HEK293T (cell line): ENCODE results near the gene UTP3.
"Not testable (repeated sequence)": the region's sequence is repeated elsewhere in the genome, so short reads cannot be mapped to it uniquely, and the experiment has no call there.

ENCODE experiments used
- ARNT ChIP-seq: fragments of 450-650 bp; IDR thresholded peaks from 2 replicates; pipeline ENCODE4 v1.6.1; 2017; ENCODE audit warnings: mild to moderate bottlenecking
- BHLHE40 ChIP-seq: fragments of 450-650 bp; IDR thresholded peaks from 2 replicates; pipeline ENCODE4 v1.6.1; 2016; ENCODE audit warnings: mild to moderate bottlenecking, moderate library complexity, borderline replicate concordance
- ELF4 ChIP-seq: fragments of 450-650 bp; IDR thresholded peaks from 2 replicates; pipeline ENCODE4 v1.6.1; 2017; ENCODE audit warnings: antibody characterized with exemption
- FOXA1 ChIP-seq: fragments of 450-650 bp; IDR thresholded peaks from 2 replicates; pipeline ENCODE4 v1.6.1; 2016; ENCODE audit warnings: mild to moderate bottlenecking
- FOXK2 ChIP-seq: fragments of 450-650 bp; IDR thresholded peaks from 2 replicates; pipeline ENCODE4 v1.6.1; 2016; ENCODE audit warnings: mild to moderate bottlenecking
- FOXM1 ChIP-seq: fragments of 450-650 bp; IDR thresholded peaks from 2 replicates; pipeline ENCODE4 v1.6.1; 2017; ENCODE audit warnings: mild to moderate bottlenecking, borderline replicate concordance
- HDGF ChIP-seq: fragments of 450-650 bp; IDR thresholded peaks from 2 replicates; pipeline ENCODE4 v1.6.1; 2017; ENCODE audit warnings: antibody characterized with exemption, borderline replicate concordance
- NFRKB ChIP-seq: fragments of 450-650 bp; IDR thresholded peaks from 2 replicates; pipeline ENCODE4 v1.6.1; 2016; ENCODE audit warnings: mild to moderate bottlenecking, moderate library complexity
- PKNOX1 ChIP-seq: fragments of 450-650 bp; IDR thresholded peaks from 2 replicates; pipeline ENCODE4 v1.6.1; 2016
- SP1 ChIP-seq: fragments of 450-650 bp; IDR thresholded peaks from 2 replicates; pipeline ENCODE4 v1.6.1; 2017
- SUZ12 ChIP-seq: fragments of 450-650 bp; IDR thresholded peaks from 2 replicates; pipeline ENCODE4 v1.6.1; 2016; ENCODE audit warnings: mild to moderate bottlenecking
- TARDBP ChIP-seq: fragments of 450-650 bp; IDR thresholded peaks from 2 replicates; pipeline ENCODE4 v1.6.1; 2016
- ZNF384 ChIP-seq: fragments of 450-650 bp; IDR thresholded peaks from 2 replicates; pipeline ENCODE4 v1.6.1; 2016

- not testable (repeated sequence) for TF ChIP-seq SUZ12, ARNT, FOXK2, ELF4, FOXM1, SP1, HDGF, PKNOX1, FOXA1, NFRKB, TARDBP, ZNF384, BHLHE40
These were observed 44.5 kb downstream of the UTP3 start for GRCh38 chr4:70732878-70733277.
